Right lobe of liver (tissue), 4 donors: Measurements from ENCODE around the gene CALD1.

Experiments
- CTCF ChIP-seq, 4 donors: fragments of 200-600 bp in 3 of 4; fragments of 450-650 bp in 1 of 4; IDR thresholded peaks; one replicate each; pipeline versions ENCODE4 v1.5.1 to v1.8.0; 2016 to 2022; ENCODE audit warnings: antibody characterized with exemption in 4 of 4, mild to moderate bottlenecking in 2 of 4
- POLR2A ChIP-seq: fragments of 450-650 bp; IDR thresholded peaks from one replicate; pipeline ENCODE4 v1.6.1; 2017; ENCODE audit warnings: antibody characterized with exemption, mild to moderate bottlenecking
- donor health status: DM: no; HTN: no; CAD: no.
- donor health status: DM: no; HTN: no; CAD: no.
- donor health status: DM: no; HTN: yes; CAD: no.

GRCh38 chr7:134947831-134948230 is 168.4 kb downstream of the CALD1 start:
- TF ChIP-seq CTCF (IDR thresholded peaks at IDR 0.05) (no peak), POLR2A (no peak)
